ENCODE data around the gene TNNI3K.

- TF ChIP-seq REST (IDR thresholded peaks at IDR 0.05; ENCODE audit: insufficient replicate concordance, low read depth) (no peak), CTCF (IDR thresholded peaks at IDR 0.05; ENCODE audit: insufficient read depth, low read length) (no peak), POLR2AphosphoS5 (IDR thresholded peaks at IDR 0.05; ENCODE audit: low read depth) (no peak), SPI1 (IDR thresholded peaks at IDR 0.05; ENCODE audit: borderline replicate concordance, low read depth) (no peak), GABPA (IDR thresholded peaks at IDR 0.05; ENCODE audit: low read depth) (no peak)
Observed at GRCh38 chr1:74215229-74215628, 20.0 kb upstream of the TNNI3K start.

Data from HL-60 (cell line).